Adrenal gland (tissue), 12 donors: ENCODE data around the gene RPS15. TPM values are rescaled to one million over a fixed set of nuclear protein-coding genes. Genes with fewer than 3 reads are reported as not detected.

Experiments used
- DNase-seq, 7 donors: peaks; one replicate each; pipeline ENCODE4 v3.0.0-alpha.2; 2019 to 2020
- H3K27ac ChIP-seq, 5 donors: fragments of 200-600 bp; sonication (generic) in 4 of 5; 1 replicate in 3 of 5; 2 replicates in 2 of 5; pipeline versions ENCODE4 v1.5.1 to v1.8.0; 2016 to 2020; ENCODE audit warnings: mild to moderate bottlenecking in 1 of 5
- H3K27me3 ChIP-seq: fragments of 200-600 bp; 2 replicates; pipeline ENCODE4 v1.8.0; 2021
- H3K36me3 ChIP-seq, 2 donors: fragments of 200-600 bp; replicated peaks in 1 of 2; 1 replicate in 1 of 2; 2 replicates in 1 of 2; pipeline versions ENCODE4 v1.5.1 to v1.8.0; 2018 to 2022
- H3K4me1 ChIP-seq, 2 donors: fragments of 200-600 bp; replicated peaks in 1 of 2; 1 replicate in 1 of 2; 2 replicates in 1 of 2; pipeline versions ENCODE4 v1.5.1 to v1.8.0; 2018 to 2021
- H3K4me3 ChIP-seq, 4 donors: fragments of 200-600 bp; sonication (generic) in 3 of 4; one replicate each; pipeline ENCODE4 v1.5.1; 2016 to 2018
- H3K9me3 ChIP-seq, 3 donors: fragments of 200-600 bp; sonication (generic) in 1 of 3; replicated peaks in 1 of 3; 1 replicate in 2 of 3; 2 replicates in 1 of 3; pipeline versions ENCODE4 v1.5.1 to v1.8.0; 2016 to 2021
- CTCF ChIP-seq, 6 experiments: fragments of 450-650 bp in 4 of 6; fragments of 200-600 bp in 2 of 6; sonication (generic) in 1 of 6; IDR thresholded peaks; 1 replicate in 5 of 6; 2 replicates in 1 of 6; pipeline versions ENCODE4 v1.5.1 to v1.8.0; 2016 to 2021; ENCODE audit warnings: antibody characterized with exemption in 6 of 6, mild to moderate bottlenecking in 2 of 6, moderate library complexity in 1 of 6
- POLR2A ChIP-seq, 2 donors: fragments of 450-650 bp; IDR thresholded peaks; one replicate each; pipeline ENCODE4 v1.6.1; 2017; ENCODE audit warnings: antibody characterized with exemption in 2 of 2, mild to moderate bottlenecking in 2 of 2, moderate library complexity in 1 of 2
- WGBS, 4 donors: extraction: QIAGEN DNeasy Blood & Tissue Kit in 2 of 4; methylation state at CpG; one replicate each; pipeline versions ENCODE4 v1.1.5 to v1.1.7; 2013 to 2017; 5-methylcytosine and 5-hydroxymethylcytosine counted together
- intact Hi-C, 2 donors: fragments of 100-400 bp; cut with DNase I; formaldehyde crosslinking; loops; one replicate each; pipeline versions ENCODE4 v1.14.1 to v1.15.0; 2022 to 2023
- polyA plus RNA-seq, 3 donors: library from polyadenylated mRNA; stranded (reverse); fragments of 200-250 nt in 2 of 3; fragments of 350-450 nt in 1 of 3; fragmentation: Illumina TruSeq in 1 of 3; extraction: RNeasy Lipid Tissue Mini Kit (QIAGEN cat#74804) in 1 of 3; gene quantifications; one replicate each; pipeline ENCODE4 v1.2.3, GENCODE V29; 2013 to 2014
- total RNA-seq, 9 donors: library from RNA; depleted of rRNA in 4 of 9; stranded (reverse); fragments of >200 nt in 4 of 9; fragments of 120-200 nt in 1 of 9; fragmentation: NEBNext Ultra II Directional in 1 of 9; extraction: Animal tissue kit (Norgen Biotek cat#: 25700) in 1 of 9; gene quantifications; one replicate each; pipeline versions ENCODE4 v1.1.0 to v1.2.4, GENCODE V29; 2013 to 2023
- donor health status: healthy with polysubstance abuse.
- donor health status: Bipolar disorder and iron deficiency.
- donor health status: DM: yes; HTN: yes; CAD: no.
- donor health status: DM: no; HTN: no; CAD: no.
- donor health status: DM: no; HTN: no; CAD: no.
- donor health status: DM: yes; HTN: yes; CAD: no.

Gene RPS15
- total and polyA plus RNA-seq, 12 donors, result 471 to 4,071 (median 1,829) TPM

GRCh38 chr19:1412995-1413800, 25.0 kb upstream of the RPS15 start:
- Histone ChIP-seq H3K36me3 (peaks cover 0 to 12% of the 10 kb centered on the region in 2 donors), H3K4me1 (peaks cover 55 to 77% of the 10 kb centered on the region in 2 donors), H3K4me3 (no peak overlapping the region), H3K27me3 (no peaks in the 10 kb centered on the region), H3K9me3 (no peaks in the 10 kb centered on the region), H3K27ac (peak overlapping the region in 2 of 5 donors; percentile 94 to 99)
- TF ChIP-seq POLR2A (IDR thresholded peaks at IDR 0.05), result no peak
- no peak for DNase-seq
- intact Hi-C loops, result no loop called here
- 70 to 77% (median 75%) methylated on average over 26 to 36 of the region's 36 CpGs for WGBS, 4 donors

- WGBS, 4 donors, result 33 to 60% (median 46%) methylated on average over 13 to 28 of the region's 28 CpGs
- Histone ChIP-seq H3K36me3 (peaks cover 0 to 34% of the 10 kb centered on the region in 2 donors), H3K9me3 (no peaks in the 10 kb centered on the region), H3K27ac (peak overlapping the region; percentile 1 to 96 (median 80)), H3K27me3 (no peaks in the 10 kb centered on the region), H3K4me3 (peak overlapping the region in 1 of 4 donors; percentile 34), H3K4me1 (peaks cover 28 to 60% of the 10 kb centered on the region in 2 donors)
- no peak for TF ChIP-seq POLR2A (IDR thresholded peaks at IDR 0.05)
- TF ChIP-seq CTCF (IDR thresholded peaks at IDR 0.05), result no peak
- peak in 2 of 7 donors; percentile 59 to 60 for DNase-seq
- intact Hi-C loops, result no loop called here
Observed at GRCh38 chr19:1416014-1416841, 22.0 kb upstream of the RPS15 start.

GRCh38 chr19:1417145-1417544, 21.1 kb upstream of the RPS15 start:
- intact Hi-C loops, result no loop called here
- Histone ChIP-seq H3K27me3 (no peaks in the 10 kb centered on the region), H3K4me1 (peaks cover 27 to 59% of the 10 kb centered on the region in 2 donors), H3K4me3 (no peak overlapping the region), H3K36me3 (peaks cover 0 to 43% of the 10 kb centered on the region in 2 donors), H3K27ac (peak overlapping the region in 3 of 5 donors; percentile 71 to 96 (median 90)), H3K9me3 (no peaks in the 10 kb centered on the region)
- WGBS, 4 donors, result 46 to 57% (median 51%) methylated on average over 21 of the region's 21 CpGs
- no peak for TF ChIP-seq CTCF (IDR thresholded peaks at IDR 0.05)
- TF ChIP-seq POLR2A (IDR thresholded peaks at IDR 0.05), result peak in 1 of 2 donors; percentile 17
- DNase-seq, result peak; percentile 70 to 87 (median 77)

- 77 to 90% (median 82%) methylated on average over 22 to 30 of the region's 30 CpGs for WGBS, 4 donors
- Histone ChIP-seq H3K36me3 (peaks cover 0 to 42% of the 10 kb centered on the region in 2 donors), H3K27ac (peak overlapping the region in 3 of 5 donors; percentile 71 to 96 (median 90)), H3K9me3 (no peaks in the 10 kb centered on the region), H3K27me3 (no peaks in the 10 kb centered on the region), H3K4me1 (peaks cover 27 to 59% of the 10 kb centered on the region in 2 donors), H3K4me3 (no peak overlapping the region)
- no peak for TF ChIP-seq CTCF (IDR thresholded peaks at IDR 0.05)
- no peak for TF ChIP-seq POLR2A (IDR thresholded peaks at IDR 0.05)
- no peak for DNase-seq
- intact Hi-C loops, result no loop called here
Observed at GRCh38 chr19:1417681-1418495, 20.3 kb upstream of the RPS15 start.
